OCI-LY7 (cell line): ENCODE results near the gene MARK3. TPM values are rescaled to one million over a fixed set of nuclear protein-coding genes. Genes with fewer than 3 reads are reported as not detected.

Experiments used
- BruUV-seq: library from RNA; stranded (reverse); fragments of 400-500 nt; replicated peaks from 2 replicates; lab custom pipeline; 2021; lab: Mats Ljungman, UMichigan
- CTCF ChIA-PET: fragments of 300-600 bp; sonication (Branson Sonifier 250); formaldehyde crosslinking; loops from one replicate; lab custom pipeline; 2022; ENCODE audit warnings: antibody characterized with exemption; ENCODE audit not compliant: unreplicated experiment; lab: Charles Lee
- POLR2A ChIA-PET: fragments of 300-600 bp; sonication (Branson Sonifier 250); formaldehyde crosslinking; loops from one replicate; lab custom pipeline; 2022; ENCODE audit warnings: antibody characterized with exemption; lab: Charles Lee
- DNase-seq: peaks from one replicate; pipeline ENCODE4 v3.0.0-alpha.2; 2015; ENCODE audit warnings: low spot score
- H2AFZ ChIP-seq: fragments of 200-600 bp; sonication (generic), shearing (Covaris generic); 2 replicates; pipeline ENCODE4 v1.6.1; 2014; ENCODE audit warnings: mild to moderate bottlenecking, antibody characterized with exemption, low read length, moderate library complexity
- H3K27ac ChIP-seq: fragments of 200-600 bp; sonication (generic); 2 replicates; pipeline ENCODE4 v1.5.1; 2014; ENCODE audit warnings: mixed run types, low read depth, mild to moderate bottlenecking, moderate library complexity, low read length, inconsistent platforms; ENCODE audit not compliant: poor library complexity, severe bottlenecking
- H3K36me3 ChIP-seq: fragments of 200-600 bp; sonication (generic); 2 replicates; pipeline ENCODE4 v1.6.1; 2014; ENCODE audit warnings: mild to moderate bottlenecking, antibody characterized with exemption, low read length, moderate library complexity, mixed read lengths; ENCODE audit not compliant: insufficient read depth
- H3K4me1 ChIP-seq: fragments of 200-600 bp; sonication (generic); 2 replicates; pipeline ENCODE4 v1.5.1; 2014; ENCODE audit warnings: mild to moderate bottlenecking, low read length; ENCODE audit not compliant: insufficient read depth, poor library complexity, severe bottlenecking
- H3K4me2 ChIP-seq: fragments of 200-600 bp; sonication (generic); 2 replicates; pipeline ENCODE4 v1.6.1; 2014; ENCODE audit warnings: mild to moderate bottlenecking, low read length
- H3K4me3 ChIP-seq: fragments of 200-600 bp; sonication (generic); 2 replicates; pipeline ENCODE4 v1.5.1; 2014; ENCODE audit warnings: mild to moderate bottlenecking, low read depth, low read length; ENCODE audit not compliant: poor library complexity, severe bottlenecking
- H3K79me2 ChIP-seq: fragments of 200-600 bp; sonication (generic); 2 replicates; pipeline ENCODE4 v1.6.1; 2016; ENCODE audit warnings: low read depth, mild to moderate bottlenecking, low read length, moderate library complexity, mixed read lengths; ENCODE audit not compliant: insufficient read depth
- H3K9me2 ChIP-seq: fragments of 200-600 bp; sonication (generic); 2 replicates; pipeline ENCODE4 v1.6.1; 2016; ENCODE audit warnings: mild to moderate bottlenecking, low read length, mixed read lengths; ENCODE audit not compliant: insufficient read depth
- H3K9me3 ChIP-seq: fragments of 200-600 bp; sonication (generic); 2 replicates; pipeline ENCODE4 v1.6.1; 2014; ENCODE audit warnings: mild to moderate bottlenecking, mixed run types, low read length, mixed read lengths
- H4K20me1 ChIP-seq: fragments of 200-600 bp; sonication (generic); 2 replicates; pipeline ENCODE4 v1.6.1; 2014; ENCODE audit warnings: mild to moderate bottlenecking, antibody characterized with exemption, low read length, moderate library complexity, mixed read lengths; ENCODE audit not compliant: insufficient read depth
- EZH2phosphoT487 ChIP-seq: fragments of 200-600 bp; sonication (generic); IDR thresholded peaks from 2 replicates; pipeline ENCODE4 v1.6.1; 2018; ENCODE audit warnings: low read depth, borderline replicate concordance, mild to moderate bottlenecking, mixed run types, antibody characterized with exemption, low read length, moderate library complexity, mixed read lengths
- intact Hi-C: fragments of 100-400 bp; cut with micrococcal nuclease; formaldehyde crosslinking; loops from one replicate; pipeline ENCODE4 v1.10.0; 2022; ENCODE audit not compliant: unreplicated experiment
- total RNA-seq, 2 experiments: library from RNA; depleted of rRNA in 1 of 2; stranded (reverse); fragments of >200 nt in 1 of 2; shearing (Covaris generic) in 1 of 2; gene quantifications; 2 replicates each; pipeline ENCODE4 v1.2.3, GENCODE V29; 2014 to 2022
- TF ChIP-seq, protein P1 (sequence below): fragments of 200-600 bp; sonication (generic); conservative IDR thresholded peaks from 2 replicates; pipeline ENCODE4 v1.5.1; 2014; ENCODE audit warnings: mild to moderate bottlenecking, antibody characterized with exemption, low read length, moderate library complexity, mixed read lengths

The MARK3 gene
- total RNA-seq, 2 experiments from 2014 or later, result 70.8 to 83.6 TPM

- ChIA-PET POLR2A (no interaction called here), CTCF (no interaction called here)
- no peaks in the 10 kb centered on the region for H3K9me3 ChIP-seq
- peaks cover 27% of the 10 kb centered on the region for H3K79me2 ChIP-seq
- no peak overlapping the region for H3K4me2 ChIP-seq
- H3K27ac ChIP-seq, result no peak overlapping the region
- H2AFZ ChIP-seq, result no peak overlapping the region
- peaks cover 23% of the 10 kb centered on the region for H3K4me1 ChIP-seq
- no peak for DNase-seq
- TF ChIP-seq, protein P1, sequence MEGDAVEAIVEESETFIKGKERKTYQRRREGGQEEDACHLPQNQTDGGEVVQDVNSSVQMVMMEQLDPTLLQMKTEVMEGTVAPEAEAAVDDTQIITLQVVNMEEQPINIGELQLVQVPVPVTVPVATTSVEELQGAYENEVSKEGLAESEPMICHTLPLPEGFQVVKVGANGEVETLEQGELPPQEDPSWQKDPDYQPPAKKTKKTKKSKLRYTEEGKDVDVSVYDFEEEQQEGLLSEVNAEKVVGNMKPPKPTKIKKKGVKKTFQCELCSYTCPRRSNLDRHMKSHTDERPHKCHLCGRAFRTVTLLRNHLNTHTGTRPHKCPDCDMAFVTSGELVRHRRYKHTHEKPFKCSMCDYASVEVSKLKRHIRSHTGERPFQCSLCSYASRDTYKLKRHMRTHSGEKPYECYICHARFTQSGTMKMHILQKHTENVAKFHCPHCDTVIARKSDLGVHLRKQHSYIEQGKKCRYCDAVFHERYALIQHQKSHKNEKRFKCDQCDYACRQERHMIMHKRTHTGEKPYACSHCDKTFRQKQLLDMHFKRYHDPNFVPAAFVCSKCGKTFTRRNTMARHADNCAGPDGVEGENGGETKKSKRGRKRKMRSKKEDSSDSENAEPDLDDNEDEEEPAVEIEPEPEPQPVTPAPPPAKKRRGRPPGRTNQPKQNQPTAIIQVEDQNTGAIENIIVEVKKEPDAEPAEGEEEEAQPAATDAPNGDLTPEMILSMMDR, result no peak
- TF ChIP-seq EZH2phosphoT487, result no peak
- H4K20me1 ChIP-seq, result no peaks in the 10 kb centered on the region; the same call in 1 of the 2 replicates
- no TSS peak for BruUV-seq
- H3K36me3 ChIP-seq, result peaks cover 38% of the 10 kb centered on the region; the same call in 1 of the 2 replicates
- H3K4me3 ChIP-seq, result no peak overlapping the region
- intact Hi-C loops, result no loop called here
- no peaks in the 10 kb centered on the region for H3K9me2 ChIP-seq
Observed at GRCh38 chr14:103532216-103533136, 147.3 kb downstream of the MARK3 start.

GRCh38 chr14:103533137-103533998 is 148.2 kb downstream of the MARK3 start:
- no peak for DNase-seq
- H3K4me1 ChIP-seq, result peaks cover 14% of the 10 kb centered on the region
- no peak overlapping the region for H3K4me3 ChIP-seq
- H3K9me3 ChIP-seq, result no peaks in the 10 kb centered on the region
- TF ChIP-seq, protein P1, result no peak
- no peak for TF ChIP-seq EZH2phosphoT487
- no peaks in the 10 kb centered on the region for H3K9me2 ChIP-seq
- H3K27ac ChIP-seq, result no peak overlapping the region
- H3K79me2 ChIP-seq, result peaks cover 27% of the 10 kb centered on the region
- H4K20me1 ChIP-seq, result no peaks in the 10 kb centered on the region; the same call in 1 of the 2 replicates
- POLR2A ChIA-PET, result no interaction called here
- H3K36me3 ChIP-seq, result peaks cover 38% of the 10 kb centered on the region; the same call in 1 of the 2 replicates
- no peak overlapping the region for H3K4me2 ChIP-seq
- no peak overlapping the region for H2AFZ ChIP-seq
- intact Hi-C loops, result no loop called here
- CTCF ChIA-PET, result no interaction called here
- BruUV-seq, result no TSS peak
